Activated T-cell treated with anti-CD3 and anti-CD28 coated beads for 1 hour (primary cell): Measurements from ENCODE around the gene PRRT3.

Experiments used
- DNase-seq: peaks from one replicate; pipeline ENCODE4 v3.0.0-alpha.2; 2020; ENCODE audit warnings: low read depth

Gene PRRT3

GRCh38 chr3:9951962-9952805 lies at the start of gene PRRT3:
TSS of gene PRRT3 (minus strand) at chr3:9952408. CDS start at chr3:9950115, 2,293 bp downstream.
- DNase-seq = peak; percentile 37

- DNase-seq = no peak
These were observed 48.5 kb upstream of the PRRT3 start for GRCh38 chr3:10000686-10001085.

GRCh38 chr3:9994086-9994844 lies 42.1 kb upstream of the PRRT3 start:
- DNase-seq = no peak

- no peak for DNase-seq
These were observed 34.1 kb upstream of the PRRT3 start for GRCh38 chr3:9986230-9986725.

- no peak for DNase-seq
These were observed 28.0 kb upstream of the PRRT3 start for GRCh38 chr3:9980251-9980650.

GRCh38 chr3:9978710-9979305 lies 26.6 kb upstream of the PRRT3 start:
- no peak for DNase-seq

- DNase-seq = no peak
These were observed 24.8 kb upstream of the PRRT3 start for GRCh38 chr3:9976721-9977709.

GRCh38 chr3:9970020-9970652 lies 17.9 kb upstream of the PRRT3 start:
- no peak for DNase-seq

- DNase-seq = no peak
These were observed 17.4 kb upstream of the PRRT3 start for GRCh38 chr3:9969632-9970019.

GRCh38 chr3:9966841-9967240 lies 14.6 kb upstream of the PRRT3 start:
- no peak for DNase-seq

- no peak for DNase-seq
These were observed 13.1 kb upstream of the PRRT3 start for GRCh38 chr3:9965200-9965875.

GRCh38 chr3:9957214-9957613 lies 5.0 kb upstream of the PRRT3 start:
- DNase-seq = no peak

- DNase-seq = no peak
These were observed 3.6 kb upstream of the PRRT3 start for GRCh38 chr3:9955611-9956352.

- no peak for DNase-seq
These were observed 2.9 kb upstream of the PRRT3 start for GRCh38 chr3:9955067-9955502.

GRCh38 chr3:9951598-9951961 lies 628 bp downstream of the PRRT3 start:
- no peak for DNase-seq

GRCh38 chr3:9951126-9951525 lies 1.1 kb downstream of the PRRT3 start:
- no peak for DNase-seq

- DNase-seq = no peak
These were observed 2.6 kb downstream of the PRRT3 start for GRCh38 chr3:9949626-9950025.

- DNase-seq = no peak
These were observed 3.1 kb downstream of the PRRT3 start for GRCh38 chr3:9949115-9949514.

GRCh38 chr3:9948586-9948985 lies 3.6 kb downstream of the PRRT3 start:
- no peak for DNase-seq
